ENCODE results near the gene DYNC1H1.

DNA sequence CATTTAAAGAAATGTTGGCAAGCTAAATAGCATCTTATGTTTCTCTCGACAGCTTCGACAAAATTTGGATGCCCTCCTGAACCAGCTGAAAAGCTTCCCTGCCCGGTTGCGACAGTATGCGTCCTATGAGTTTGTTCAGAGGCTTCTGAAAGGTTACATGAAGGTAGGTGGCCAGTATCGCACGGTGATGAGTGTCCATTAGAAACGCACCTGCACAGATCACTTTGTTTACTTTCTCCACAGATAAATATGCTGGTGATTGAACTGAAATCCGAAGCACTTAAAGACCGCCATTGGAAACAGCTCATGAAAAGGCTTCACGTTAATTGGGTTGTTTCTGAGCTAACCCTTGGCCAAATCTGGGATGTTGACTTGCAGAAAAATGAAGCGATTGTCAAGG is 36.5 kb downstream of the DYNC1H1 start:
- TF ChIP-seq CTCF (IDR thresholded peaks at IDR 0.05) = no peak
- no peak for TF ChIP-seq ZNF232 (CRISPR knock-in tag; IDR thresholded peaks at IDR 0.05)
- TF ChIP-seq, protein P1, sequence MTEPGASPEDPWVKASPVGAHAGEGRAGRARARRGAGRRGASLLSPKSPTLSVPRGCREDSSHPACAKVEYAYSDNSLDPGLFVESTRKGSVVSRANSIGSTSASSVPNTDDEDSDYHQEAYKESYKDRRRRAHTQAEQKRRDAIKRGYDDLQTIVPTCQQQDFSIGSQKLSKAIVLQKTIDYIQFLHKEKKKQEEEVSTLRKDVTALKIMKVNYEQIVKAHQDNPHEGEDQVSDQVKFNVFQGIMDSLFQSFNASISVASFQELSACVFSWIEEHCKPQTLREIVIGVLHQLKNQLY (CRISPR knock-in tag; IDR thresholded peaks at IDR 0.05) = no peak
- TF ChIP-seq RELA (CRISPR knock-in tag; IDR thresholded peaks at IDR 0.05; ENCODE audit: borderline replicate concordance) = no peak
- TF ChIP-seq ZNF138 (CRISPR knock-in tag; conservative IDR thresholded peaks at IDR 0.05) = no peak
